ENCODE data around the gene RNPS1.

The RNPS1 gene

GRCh38 chr16:2267913-2268666, at the start of gene RNPS1:
TSS of gene RNPS1 (minus strand) at chr16:2268126. CDS start at chr16:2264643, 3,483 bp downstream.
- peak; percentile 89 to 97 (median 93) for DNase-seq

DNA sequence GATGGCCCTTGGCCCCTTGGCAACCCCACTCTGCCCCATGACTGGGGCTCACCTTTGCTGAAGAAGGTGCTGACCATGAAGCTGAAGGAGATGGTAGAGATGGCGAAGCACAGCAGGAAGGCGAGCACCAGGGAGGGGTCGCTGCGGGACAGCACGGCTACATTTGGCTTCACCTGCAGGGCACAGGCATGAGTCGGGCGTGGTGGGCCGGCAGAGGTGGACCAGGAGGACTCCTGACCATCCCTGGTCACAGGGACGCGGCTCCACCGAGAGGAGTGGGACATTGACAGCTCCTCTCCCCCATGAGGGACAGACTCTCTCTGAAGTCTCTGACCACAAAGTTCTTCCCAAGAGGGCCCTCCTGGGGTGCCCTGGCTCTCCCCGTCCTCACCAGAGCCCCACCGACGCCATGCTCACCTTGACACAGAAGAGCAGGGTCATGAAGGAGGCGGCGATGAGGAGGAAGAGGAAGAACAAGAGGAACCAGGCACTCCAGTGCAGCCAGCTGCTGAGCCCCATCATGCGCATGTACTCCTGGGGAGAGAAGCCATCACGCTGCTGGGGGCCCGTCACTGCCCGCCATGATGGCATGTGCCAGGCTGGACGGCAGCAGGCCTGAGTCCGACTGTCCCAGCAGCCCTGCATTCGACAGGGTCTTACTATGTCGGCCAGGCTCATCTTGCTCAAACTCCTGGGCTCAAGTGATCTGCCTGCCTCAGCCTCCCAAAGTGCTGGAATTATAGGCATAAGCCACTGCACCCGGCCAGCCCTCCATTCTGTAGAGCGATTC, 49.5 kb upstream of the RNPS1 start:
- no peak for DNase-seq

DNA sequence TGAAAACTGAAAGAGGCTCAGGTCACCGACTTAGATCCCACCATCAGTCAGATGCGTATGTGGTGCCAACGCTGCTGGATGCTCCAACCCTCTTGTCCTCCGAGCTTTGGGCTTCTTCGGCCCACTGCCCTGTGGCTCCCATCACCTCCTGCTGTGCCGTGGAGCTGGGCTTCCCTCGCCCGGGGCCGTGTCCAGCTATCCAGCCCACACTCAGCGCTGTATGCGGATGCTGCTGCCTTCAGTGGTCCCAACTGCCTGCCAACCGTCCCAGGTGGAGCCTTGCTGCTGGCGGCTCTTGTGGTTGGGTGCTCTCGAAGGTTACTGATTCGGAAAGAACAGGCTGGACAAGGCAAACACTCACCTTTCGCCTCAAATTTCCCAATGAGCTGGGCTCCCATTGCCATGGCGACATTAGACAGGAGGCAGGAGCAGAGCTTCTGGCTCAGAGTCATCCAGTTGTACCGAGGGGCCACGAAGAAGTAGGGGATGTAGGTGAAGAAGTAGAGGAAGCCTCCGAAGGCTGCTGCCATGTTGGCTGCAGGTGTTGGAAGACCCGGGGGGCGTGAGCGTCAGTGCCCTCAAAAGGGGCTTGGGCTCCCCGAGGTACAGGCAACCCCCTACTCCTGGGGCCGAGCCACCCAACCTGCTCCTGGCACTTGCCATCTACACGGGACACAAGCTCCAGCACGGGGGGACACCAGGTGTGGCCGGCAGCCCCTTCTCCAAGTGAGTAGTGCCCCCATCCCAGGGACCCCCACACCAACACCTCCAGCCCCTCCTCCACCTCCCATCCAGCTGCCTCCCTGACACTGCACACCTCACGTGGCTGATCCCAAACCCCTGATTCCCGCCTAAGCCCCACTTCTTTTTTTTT, 40.4 kb upstream of the RNPS1 start:
- DNase-seq, result no peak

DNA sequence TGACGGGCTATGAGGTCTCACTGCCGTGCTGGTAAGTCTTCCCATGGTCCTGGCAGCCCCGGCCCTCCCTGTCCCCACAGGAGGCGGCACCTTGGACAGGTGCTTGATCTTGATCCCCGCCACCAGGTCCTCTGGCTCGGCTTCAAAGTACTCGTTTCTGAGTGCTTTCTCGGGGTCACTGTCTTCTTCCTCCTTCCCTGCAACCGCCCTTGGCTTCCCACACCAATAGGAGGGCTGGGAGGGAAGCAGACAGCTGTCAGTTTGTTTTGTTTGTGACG, 31.9 kb upstream of the RNPS1 start:
- DNase-seq, result no peak

GRCh38 chr16:2299121-2299914, 31.4 kb upstream of the RNPS1 start:
- no peak for DNase-seq

- no peak for DNase-seq
Measured at GRCh38 chr16:2298621-2299020, 30.7 kb upstream of the RNPS1 start.

- no peak for DNase-seq
Measured at GRCh38 chr16:2297506-2297860, 29.6 kb upstream of the RNPS1 start.

GRCh38 chr16:2296661-2297505, 29.0 kb upstream of the RNPS1 start:
- no peak for DNase-seq

DNA sequence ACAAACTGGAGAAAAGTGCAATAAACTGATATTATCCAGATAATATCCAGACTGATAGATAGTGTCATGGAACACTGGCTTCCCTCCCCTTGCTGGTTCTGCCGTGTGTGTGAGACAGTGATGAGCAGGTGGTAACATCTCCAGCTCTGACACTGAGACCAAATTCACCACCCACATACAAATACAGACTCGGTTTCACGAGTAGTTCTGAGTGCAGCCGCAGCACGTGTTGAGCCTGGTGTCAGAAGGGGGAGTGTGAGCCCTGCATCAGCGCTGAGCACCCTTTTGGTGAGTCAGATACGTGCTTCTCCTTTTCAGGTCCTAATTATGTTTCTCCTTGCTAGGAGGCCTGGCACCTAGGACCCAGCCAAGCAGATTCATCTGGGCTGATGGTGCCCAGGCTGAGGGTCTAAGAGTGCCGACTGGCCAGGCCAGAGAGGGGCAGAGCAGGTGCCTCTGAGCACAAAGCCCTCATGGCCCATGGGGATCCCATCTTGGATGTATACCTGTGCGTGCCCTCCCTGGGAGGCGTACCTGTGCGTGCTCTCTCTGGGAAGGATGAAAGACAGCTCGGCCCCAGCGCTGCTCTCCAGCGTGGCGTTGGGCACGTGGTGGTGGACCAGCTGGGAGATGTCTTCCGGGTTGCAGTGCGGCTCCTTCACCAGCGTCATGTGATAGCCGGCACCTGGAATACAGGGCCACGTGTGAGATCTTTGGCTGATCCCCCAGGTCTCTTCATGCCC, 27.3 kb upstream of the RNPS1 start:
- DNase-seq, result no peak

DNA sequence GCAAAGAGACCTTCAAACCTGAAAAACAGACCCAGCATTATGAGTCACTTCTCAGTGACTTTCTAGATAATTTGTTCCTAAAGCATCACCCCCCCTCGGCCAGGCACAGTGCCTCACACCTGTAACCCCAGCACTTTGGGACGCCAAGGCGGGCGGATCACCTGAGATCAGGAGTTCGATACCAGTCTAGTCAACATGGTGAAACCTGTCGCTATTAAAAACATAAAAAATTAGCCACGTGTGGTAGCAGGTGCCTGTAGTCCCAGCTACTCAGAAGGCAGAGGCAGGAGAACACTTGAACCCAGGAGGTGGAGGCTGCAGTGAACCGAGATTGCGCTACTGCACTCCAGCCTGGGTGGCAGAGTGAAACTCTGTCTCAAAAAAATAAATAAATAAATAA, 24.3 kb upstream of the RNPS1 start:
- DNase-seq, result no peak

DNA sequence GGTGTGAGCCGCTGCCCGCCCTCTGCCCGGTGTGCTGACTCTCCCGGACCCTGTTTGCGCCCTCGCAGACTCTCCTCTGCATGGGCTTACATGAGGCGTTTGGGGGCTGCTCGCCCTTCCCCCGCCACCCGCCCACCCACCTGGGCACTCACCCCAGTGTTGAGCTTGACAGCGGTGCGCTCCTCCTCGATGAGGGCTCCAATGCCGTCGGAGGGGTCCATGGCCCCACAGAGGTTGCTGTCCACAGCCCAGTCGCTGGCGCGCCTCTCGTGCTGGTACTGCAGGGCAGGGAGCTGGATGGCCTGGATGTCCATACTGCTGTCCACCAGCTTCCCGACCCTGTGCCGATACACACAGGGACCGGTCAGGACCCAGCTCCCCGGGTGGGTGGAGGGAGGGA, 21.4 kb upstream of the RNPS1 start:
- DNase-seq, result no peak

- DNase-seq, result no peak
Measured at GRCh38 chr16:2288726-2289125, 20.8 kb upstream of the RNPS1 start.

DNA sequence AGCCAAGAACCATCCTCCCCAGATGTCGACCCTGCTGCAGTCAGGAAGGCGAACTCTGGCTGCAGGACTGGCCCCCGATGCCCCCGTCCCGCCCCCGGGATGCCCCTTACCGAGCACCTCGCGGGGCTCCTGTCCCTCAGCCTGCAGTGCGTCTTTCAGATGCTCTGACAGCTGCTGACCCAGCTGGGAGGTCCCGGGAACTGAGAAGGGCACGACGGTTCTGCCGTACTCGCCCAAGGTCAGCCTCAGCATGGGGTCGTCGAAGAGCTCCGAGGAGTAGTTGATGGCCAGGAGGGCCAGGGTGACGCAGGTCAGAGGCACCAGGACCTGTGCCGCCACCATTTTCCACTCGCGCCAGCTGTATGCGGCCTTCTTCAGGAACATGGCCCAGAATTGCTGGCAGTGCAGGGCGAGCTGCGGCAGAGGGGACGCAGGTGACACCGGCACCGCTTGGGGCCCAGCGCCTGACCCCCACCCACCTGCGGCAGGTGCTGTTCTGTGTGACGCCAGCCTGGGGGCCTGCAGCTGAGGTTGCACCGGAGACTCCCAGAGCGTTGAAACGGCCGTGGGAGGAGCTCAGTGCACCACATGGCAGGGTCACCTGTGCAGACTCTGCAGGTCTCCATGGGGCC, 20.1 kb upstream of the RNPS1 start:
- no peak for DNase-seq

- DNase-seq, result no peak
Measured at GRCh38 chr16:2286550-2286949, 18.6 kb upstream of the RNPS1 start.

DNA sequence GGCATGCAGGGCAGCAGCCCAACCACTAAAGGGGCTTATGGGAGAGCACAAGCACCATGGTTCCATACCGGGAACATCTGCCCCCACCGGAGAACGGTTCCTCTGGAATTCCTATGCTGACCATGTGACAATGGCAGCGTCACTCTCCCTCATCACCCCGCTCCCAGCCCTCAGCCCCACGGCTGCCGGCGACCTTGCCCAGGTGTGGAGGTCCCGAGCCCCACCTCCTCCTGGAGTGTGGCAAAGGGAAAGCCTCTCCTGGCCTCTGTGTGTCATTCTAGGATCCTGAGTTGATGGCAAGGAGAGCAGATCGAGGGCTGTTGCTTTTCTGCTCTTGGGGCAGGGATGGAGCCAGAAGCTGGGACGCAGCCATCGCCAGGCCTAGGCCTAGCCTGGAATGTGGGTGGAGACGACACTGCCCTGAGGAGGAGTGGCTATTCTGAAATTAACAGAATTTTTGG, 17.8 kb upstream of the RNPS1 start:
- no peak for DNase-seq

DNA sequence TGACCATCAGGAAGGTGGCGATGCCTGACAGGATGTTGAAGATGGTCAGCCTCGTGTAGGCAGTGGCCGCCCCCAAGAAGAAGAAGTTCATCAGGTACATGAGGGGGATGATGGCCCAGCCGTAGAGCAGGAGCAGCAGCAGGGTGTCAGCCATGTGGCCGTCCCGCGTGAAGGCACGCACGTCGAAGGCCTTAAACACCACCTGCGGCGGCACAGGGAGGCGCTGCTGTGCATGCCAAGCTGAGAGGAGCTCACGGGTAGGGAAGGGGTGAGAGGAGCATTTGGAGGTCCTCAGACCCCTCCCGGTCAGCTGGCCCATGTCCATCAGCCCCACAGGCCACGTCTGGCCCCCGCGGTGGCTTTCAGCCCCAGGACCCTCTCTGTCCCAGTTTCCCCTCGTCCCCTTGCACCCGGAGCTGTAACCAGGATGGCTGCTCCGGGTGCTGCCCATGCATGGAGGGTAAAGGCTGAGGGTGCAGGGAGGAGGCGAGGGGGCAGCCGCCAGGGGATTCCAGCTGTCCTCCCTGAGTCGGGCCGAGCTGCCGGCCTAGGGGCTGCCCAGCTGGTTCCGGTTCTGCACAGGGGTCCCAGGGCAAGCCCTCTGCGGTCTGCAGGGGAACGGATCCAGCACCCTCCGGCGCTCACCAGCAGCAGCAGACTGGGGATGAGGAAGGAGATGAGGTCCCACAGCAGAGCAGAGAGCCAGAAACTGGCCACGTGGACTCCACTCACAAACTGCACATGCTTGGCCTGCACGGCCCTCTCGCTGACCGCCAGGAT, 17.1 kb upstream of the RNPS1 start:
- DNase-seq, result no peak

- DNase-seq, result no peak
Measured at GRCh38 chr16:2284001-2284770, 16.3 kb upstream of the RNPS1 start.

DNA sequence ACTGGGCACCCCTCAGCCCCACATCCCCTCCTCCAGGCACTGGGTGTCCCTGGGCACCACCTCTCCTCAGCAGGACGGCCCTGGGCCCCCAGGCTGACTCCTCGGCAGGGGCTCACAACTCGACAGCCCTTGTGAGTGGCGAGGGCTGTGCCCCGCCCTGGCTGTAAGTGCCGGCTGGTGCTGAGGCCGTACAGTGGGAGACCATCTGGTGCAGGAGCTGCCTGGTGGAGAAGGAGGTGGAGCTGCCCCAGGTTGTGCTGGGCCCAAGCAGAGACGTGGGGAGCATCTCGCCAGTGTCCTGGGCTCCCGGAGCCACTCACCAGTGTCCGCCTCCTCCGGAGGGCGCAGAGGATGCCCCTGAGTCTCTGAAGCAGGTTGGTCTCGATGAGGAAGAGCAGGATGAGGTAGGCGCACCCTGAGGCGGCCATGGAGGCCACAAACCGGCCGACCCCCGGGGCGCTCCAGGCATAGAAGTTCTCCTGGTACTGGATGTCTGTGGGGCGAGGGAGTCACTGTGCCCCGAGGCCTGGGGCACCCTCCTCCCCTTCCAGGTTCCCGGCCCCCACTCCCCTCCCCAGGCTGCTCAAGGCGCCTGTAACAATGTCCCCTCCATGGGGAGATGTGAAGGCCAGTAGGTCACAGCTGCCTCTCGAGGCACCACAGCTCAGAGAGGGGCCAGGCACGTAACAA, 15.1 kb upstream of the RNPS1 start:
- DNase-seq, result no peak
